Peyer's patch (tissue), 4 donors: ENCODE measurements around the gene USP3.

Experiments used
- POLR2A ChIP-seq, 2 donors: fragments of 450-650 bp; IDR thresholded peaks; one replicate each; pipeline ENCODE4 v1.5.1; 2017; ENCODE audit warnings: antibody characterized with exemption in 2 of 2, mild to moderate bottlenecking in 2 of 2, moderate library complexity in 2 of 2
- TF ChIP-seq, protein P1 (sequence below), 6 experiments: fragments of 450-650 bp in 4 of 6; fragments of 200-600 bp in 2 of 6; sonication (generic) in 1 of 6; IDR thresholded peaks; one replicate each; pipeline ENCODE4 v1.5.1; 2017 to 2019; ENCODE audit warnings: antibody characterized with exemption in 6 of 6, mild to moderate bottlenecking in 3 of 6, moderate library complexity in 1 of 6

DNA sequence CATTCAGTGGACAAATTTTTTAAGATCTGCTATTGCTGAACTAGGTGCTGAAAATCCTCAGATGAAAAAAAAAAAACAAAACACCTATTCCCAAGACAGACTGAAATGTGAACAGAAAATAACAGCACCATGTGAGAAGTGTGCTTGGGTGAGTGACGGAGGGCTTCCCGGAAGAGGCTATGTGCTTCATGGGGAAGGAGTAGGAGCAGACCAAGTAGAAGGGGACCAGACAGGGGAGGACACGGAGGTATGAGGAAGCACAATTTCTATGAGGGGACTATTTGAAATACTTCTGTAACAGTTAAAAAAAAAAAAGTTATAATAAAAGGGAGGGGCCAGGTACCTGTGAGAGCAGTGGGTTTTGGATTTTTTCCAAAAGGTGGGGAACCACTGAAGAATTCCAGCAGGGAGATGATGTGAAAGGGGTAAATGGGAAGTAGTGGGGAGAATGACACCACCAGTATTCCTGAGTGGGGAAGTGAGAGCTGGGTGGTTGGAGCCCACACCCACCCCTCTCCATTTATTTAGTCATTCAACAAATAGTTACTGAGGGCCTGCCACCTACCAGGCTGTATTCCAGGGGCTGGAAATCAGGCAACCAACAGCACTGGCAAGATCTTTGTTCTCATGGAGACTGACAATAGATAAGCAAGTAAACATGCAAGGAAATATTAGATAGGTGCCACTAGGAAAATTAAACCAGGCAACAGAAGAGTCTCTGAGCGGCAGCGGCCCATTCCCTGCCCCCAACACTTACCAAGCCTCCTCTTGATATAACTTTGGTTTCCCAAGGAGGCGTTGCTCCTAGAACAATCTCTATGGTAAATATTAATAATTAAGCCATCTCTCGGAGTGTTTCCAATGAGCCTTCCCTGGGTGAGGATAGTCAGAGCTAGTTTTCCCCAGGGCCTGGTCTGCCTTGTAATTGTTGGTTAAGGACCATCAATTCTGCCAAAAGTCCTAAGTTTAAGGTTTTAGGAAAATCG is 3.8 kb upstream of the USP3 start:
- TF ChIP-seq, protein P1, sequence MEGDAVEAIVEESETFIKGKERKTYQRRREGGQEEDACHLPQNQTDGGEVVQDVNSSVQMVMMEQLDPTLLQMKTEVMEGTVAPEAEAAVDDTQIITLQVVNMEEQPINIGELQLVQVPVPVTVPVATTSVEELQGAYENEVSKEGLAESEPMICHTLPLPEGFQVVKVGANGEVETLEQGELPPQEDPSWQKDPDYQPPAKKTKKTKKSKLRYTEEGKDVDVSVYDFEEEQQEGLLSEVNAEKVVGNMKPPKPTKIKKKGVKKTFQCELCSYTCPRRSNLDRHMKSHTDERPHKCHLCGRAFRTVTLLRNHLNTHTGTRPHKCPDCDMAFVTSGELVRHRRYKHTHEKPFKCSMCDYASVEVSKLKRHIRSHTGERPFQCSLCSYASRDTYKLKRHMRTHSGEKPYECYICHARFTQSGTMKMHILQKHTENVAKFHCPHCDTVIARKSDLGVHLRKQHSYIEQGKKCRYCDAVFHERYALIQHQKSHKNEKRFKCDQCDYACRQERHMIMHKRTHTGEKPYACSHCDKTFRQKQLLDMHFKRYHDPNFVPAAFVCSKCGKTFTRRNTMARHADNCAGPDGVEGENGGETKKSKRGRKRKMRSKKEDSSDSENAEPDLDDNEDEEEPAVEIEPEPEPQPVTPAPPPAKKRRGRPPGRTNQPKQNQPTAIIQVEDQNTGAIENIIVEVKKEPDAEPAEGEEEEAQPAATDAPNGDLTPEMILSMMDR (IDR thresholded peaks at IDR 0.05): no peak
- TF ChIP-seq POLR2A (IDR thresholded peaks at IDR 0.05): peak in 1 of 2 donors; percentile 79
